ENCODE measurements around the gene TPD52L1.

The TPD52L1 gene

DNA sequence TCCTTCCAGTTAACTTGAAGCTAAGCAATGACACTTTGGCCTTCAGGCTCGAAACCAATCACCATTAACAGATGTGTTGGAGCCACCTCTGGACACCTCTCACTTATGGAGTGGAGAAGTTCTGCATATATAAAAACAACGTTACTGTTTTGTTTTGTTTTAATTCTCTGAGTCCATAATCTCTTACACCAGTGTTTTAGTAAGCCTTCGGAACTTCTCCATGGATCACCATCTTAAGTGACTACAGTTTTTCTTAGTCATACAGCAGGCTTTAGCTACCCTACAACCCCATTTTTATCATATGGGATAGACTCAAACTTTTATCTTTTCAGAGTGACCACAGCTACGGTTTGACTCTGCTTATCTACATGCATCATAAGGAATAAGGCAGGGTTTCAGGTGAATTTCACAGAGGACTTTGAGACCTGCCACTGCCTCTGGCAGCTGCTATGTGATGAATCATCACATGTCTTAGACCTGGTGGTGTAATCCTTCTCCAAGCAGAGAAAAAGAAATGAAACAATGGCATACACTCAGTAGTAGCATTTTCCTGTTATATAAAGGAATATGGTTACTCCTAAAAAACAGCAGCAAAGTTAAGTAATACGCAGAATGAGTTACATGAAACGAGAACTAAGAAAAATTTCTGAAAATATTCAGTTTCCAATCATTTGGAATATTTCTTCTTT lies 153.7 kb downstream of the TPD52L1 start:
- no peak for DNase-seq (ENCODE audit: low spot score)

DNA sequence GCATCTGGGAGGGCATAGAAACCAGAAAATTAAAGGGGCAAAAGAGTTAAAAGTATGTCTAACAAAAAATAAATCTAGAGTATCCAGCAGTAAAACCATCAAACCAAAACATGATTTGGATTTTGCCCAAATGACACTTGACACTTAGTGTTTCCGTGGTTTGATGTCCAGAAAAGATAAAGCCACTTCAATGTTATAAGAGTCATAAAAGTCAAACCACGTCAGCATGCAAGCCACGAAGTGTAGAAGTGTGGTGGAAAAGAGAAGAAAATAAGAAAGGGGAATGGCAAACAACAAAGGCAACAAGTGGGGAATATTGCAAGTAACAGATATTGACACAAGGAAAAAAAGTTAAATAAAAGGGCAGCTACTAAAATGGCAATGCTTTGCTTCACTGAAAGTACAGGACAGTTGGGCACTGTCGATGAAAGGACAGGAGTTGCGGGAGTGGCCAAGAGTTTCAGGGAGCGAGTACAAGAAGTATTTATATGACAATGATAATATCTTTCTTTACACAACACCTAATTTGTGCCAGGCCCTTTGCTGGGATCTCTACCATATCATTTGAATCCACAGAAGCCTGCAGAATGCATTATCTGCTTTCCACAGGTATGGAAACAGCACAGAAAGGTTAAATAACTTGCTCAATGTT lies 154.5 kb downstream of the TPD52L1 start:
- DNase-seq (ENCODE audit: low spot score): no peak

DNA sequence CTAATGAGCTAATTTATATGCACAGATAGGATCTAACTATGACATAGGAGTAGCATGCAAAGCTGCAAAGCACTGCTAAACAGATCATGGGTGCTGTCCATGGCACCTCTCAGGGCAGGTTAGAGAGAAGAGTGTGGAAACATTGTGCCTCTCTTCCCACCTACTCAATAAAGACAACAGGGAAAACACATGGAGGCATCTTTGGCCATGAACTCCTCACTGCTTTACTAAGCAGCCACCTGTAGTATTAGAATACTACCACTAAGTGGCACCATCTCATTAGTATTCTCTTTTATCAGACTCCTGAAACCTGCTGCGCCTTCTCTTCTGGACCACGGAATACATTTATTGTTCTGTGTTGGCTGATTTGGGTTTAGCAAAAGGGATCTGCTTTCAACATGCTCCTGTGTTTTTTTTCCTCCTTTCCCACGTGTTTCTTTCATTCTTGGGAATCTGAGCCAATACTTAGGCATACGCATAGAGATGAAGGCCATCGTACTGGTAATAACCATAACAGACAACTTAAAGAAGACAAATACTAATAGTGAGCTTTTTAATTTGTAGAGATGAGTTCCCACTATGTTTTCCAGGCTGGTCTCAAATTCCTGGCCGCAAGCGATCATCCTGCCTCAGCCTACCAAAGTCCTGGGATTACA lies 157.5 kb downstream of the TPD52L1 start:
- DNase-seq (ENCODE audit: low spot score): peak; percentile 49

DNA sequence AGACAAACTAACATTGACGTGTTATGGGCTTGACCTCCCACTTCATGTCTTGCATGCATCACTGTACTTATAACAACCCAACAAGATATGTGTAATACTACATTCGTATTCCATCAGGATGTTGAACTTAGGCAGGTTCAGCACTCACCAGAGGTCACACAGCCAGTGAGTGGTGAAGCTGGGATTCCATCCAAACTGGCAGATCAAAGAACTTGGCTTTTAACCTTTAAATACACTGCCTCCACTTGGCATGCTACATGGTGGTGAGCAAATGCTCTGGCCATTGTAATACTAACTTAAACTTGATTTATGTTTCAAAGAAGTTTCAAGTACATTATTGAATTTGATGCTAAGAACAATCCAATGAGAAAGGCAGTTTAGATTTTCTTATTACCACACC lies 158.9 kb downstream of the TPD52L1 start:
- DNase-seq (ENCODE audit: low spot score): no peak

DNA sequence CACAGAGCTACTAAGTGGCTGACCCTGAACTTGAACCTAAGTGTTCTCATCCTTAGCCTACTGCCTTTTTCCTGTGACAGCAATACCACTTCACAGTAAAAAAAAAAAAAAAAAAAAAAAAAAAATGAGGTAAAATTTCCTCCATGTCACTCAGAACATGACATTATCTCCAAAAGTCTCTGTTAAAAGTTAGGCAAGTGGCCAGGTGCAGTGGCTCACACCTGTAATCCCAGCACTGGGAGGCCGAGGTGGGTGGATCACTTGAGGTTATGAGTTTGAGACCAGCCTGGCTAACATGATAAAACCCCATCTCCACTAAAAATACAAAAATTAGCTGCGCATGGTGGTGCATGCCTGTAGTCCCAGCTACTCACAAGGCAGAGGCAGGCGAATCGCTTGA lies 159.4 kb downstream of the TPD52L1 start:
- no peak for DNase-seq (ENCODE audit: low spot score)
